ENCODE results near the gene NCAM1.

Gene NCAM1

GRCh38 chr11:113141010-113141409 lies 179.8 kb downstream of the NCAM1 start:
- Histone ChIP-seq H3K27ac (ENCODE audit: insufficient read depth in 1 of 2, low read depth in 1 of 2, low read length in 2 of 2, poor library complexity in 1 of 2, severe bottlenecking in 2 of 2) (no peak overlapping the region), H3K36me3 (ENCODE audit: control insufficient read depth in 4 of 4, insufficient read depth in 4 of 4, low read length in 3 of 4) (no peaks in the 10 kb centered on the region), H3K9me3 (ENCODE audit: control extremely low read depth in 1 of 5, control insufficient read depth in 4 of 5, insufficient read depth in 2 of 5, low read depth in 1 of 5, low read length in 4 of 5) (no peaks in the 10 kb centered on the region), H3K27me3 (replicated peaks in 2 of 5; ENCODE audit: control insufficient read depth in 4 of 5, insufficient read depth in 5 of 5, low read length in 4 of 5) (peaks cover 0 to 9% (median 0%) of the 10 kb centered on the region in 5 experiments), H3K4me1 (ENCODE audit: control extremely low read depth in 1 of 4, control insufficient read depth in 4 of 4, insufficient read depth in 4 of 4, low read length in 3 of 4) (peaks cover 0 to 6% (median 3%) of the 10 kb centered on the region in 4 experiments), H3K4me3 (ENCODE audit: control insufficient read depth in 1 of 7, extremely low read depth in 1 of 7, insufficient read depth in 4 of 7, low read depth in 2 of 7, low read length in 6 of 7) (no peak overlapping the region)
- CTCF ChIA-PET = no interaction called here
- POLR2A ChIA-PET = no interaction called here
- no peak for DNase-seq
- WGBS (ENCODE audit: insufficient coverage) = 100% methylated on average over 2 of the region's 5 CpGs

- WGBS (ENCODE audit: insufficient coverage) = 93% methylated on average over 2 of the region's 6 CpGs
- ChIA-PET CTCF (no interaction called here), POLR2A (no interaction called here)
- Histone ChIP-seq H3K4me1 (ENCODE audit: control extremely low read depth in 1 of 4, control insufficient read depth in 4 of 4, insufficient read depth in 4 of 4, low read length in 3 of 4) (peaks cover 0 to 6% (median 3%) of the 10 kb centered on the region in 4 experiments), H3K4me3 (ENCODE audit: control insufficient read depth in 1 of 7, extremely low read depth in 1 of 7, insufficient read depth in 4 of 7, low read depth in 2 of 7, low read length in 6 of 7) (no peak overlapping the region), H3K27ac (ENCODE audit: insufficient read depth in 1 of 2, low read depth in 1 of 2, low read length in 2 of 2, poor library complexity in 1 of 2, severe bottlenecking in 2 of 2) (no peak overlapping the region), H3K9me3 (ENCODE audit: control extremely low read depth in 1 of 5, control insufficient read depth in 4 of 5, insufficient read depth in 2 of 5, low read depth in 1 of 5, low read length in 4 of 5) (no peaks in the 10 kb centered on the region), H3K27me3 (replicated peaks in 2 of 5; ENCODE audit: control insufficient read depth in 4 of 5, insufficient read depth in 5 of 5, low read length in 4 of 5) (peaks cover 0 to 9% (median 0%) of the 10 kb centered on the region in 5 experiments), H3K36me3 (ENCODE audit: control insufficient read depth in 4 of 4, insufficient read depth in 4 of 4, low read length in 3 of 4) (no peaks in the 10 kb centered on the region)
- peak in 2 of 3 donors; percentile 13 to 18 for DNase-seq
Measured at GRCh38 chr11:113142508-113142907, 181.3 kb downstream of the NCAM1 start.

GRCh38 chr11:113147249-113147648 lies 186.0 kb downstream of the NCAM1 start:
- no peak for DNase-seq
- no peaks in the 10 kb centered on the region for H3K9me3 ChIP-seq (ENCODE audit: control extremely low read depth in 1 of 5, control insufficient read depth in 4 of 5, insufficient read depth in 2 of 5, low read depth in 1 of 5, low read length in 4 of 5)
- H3K36me3 ChIP-seq (ENCODE audit: control insufficient read depth in 4 of 4, insufficient read depth in 4 of 4, low read length in 3 of 4) = no peaks in the 10 kb centered on the region
- no peak overlapping the region for H3K4me3 ChIP-seq (ENCODE audit: control insufficient read depth in 1 of 7, extremely low read depth in 1 of 7, insufficient read depth in 4 of 7, low read depth in 2 of 7, low read length in 6 of 7)
- peaks cover 0 to 9% (median 0%) of the 10 kb centered on the region in 5 experiments for H3K27me3 ChIP-seq (replicated peaks in 2 of 5; ENCODE audit: control insufficient read depth in 4 of 5, insufficient read depth in 5 of 5, low read length in 4 of 5)
- no peaks in the 10 kb centered on the region for H3K4me1 ChIP-seq (ENCODE audit: control extremely low read depth in 1 of 4, control insufficient read depth in 4 of 4, insufficient read depth in 4 of 4, low read length in 3 of 4)
- ChIA-PET POLR2A (no interaction called here), CTCF (no interaction called here)
- 77% methylated on average over 5 of the region's 8 CpGs for WGBS (ENCODE audit: insufficient coverage)
- no peak overlapping the region for H3K27ac ChIP-seq (ENCODE audit: insufficient read depth in 1 of 2, low read depth in 1 of 2, low read length in 2 of 2, poor library complexity in 1 of 2, severe bottlenecking in 2 of 2)

- 92% methylated on average over 7 of the region's 9 CpGs for WGBS (ENCODE audit: insufficient coverage)
- no peak for DNase-seq
- CTCF ChIA-PET = no interaction called here
- POLR2A ChIA-PET = no interaction called here
- Histone ChIP-seq H3K36me3 (ENCODE audit: control insufficient read depth in 4 of 4, insufficient read depth in 4 of 4, low read length in 3 of 4) (no peaks in the 10 kb centered on the region), H3K9me3 (ENCODE audit: control extremely low read depth in 1 of 5, control insufficient read depth in 4 of 5, insufficient read depth in 2 of 5, low read depth in 1 of 5, low read length in 4 of 5) (no peaks in the 10 kb centered on the region), H3K4me1 (ENCODE audit: control extremely low read depth in 1 of 4, control insufficient read depth in 4 of 4, insufficient read depth in 4 of 4, low read length in 3 of 4) (no peaks in the 10 kb centered on the region), H3K4me3 (ENCODE audit: control insufficient read depth in 1 of 7, extremely low read depth in 1 of 7, insufficient read depth in 4 of 7, low read depth in 2 of 7, low read length in 6 of 7) (no peak overlapping the region), H3K27me3 (replicated peaks in 2 of 5; ENCODE audit: control insufficient read depth in 4 of 5, insufficient read depth in 5 of 5, low read length in 4 of 5) (peaks cover 0 to 9% (median 0%) of the 10 kb centered on the region in 5 experiments), H3K27ac (ENCODE audit: insufficient read depth in 1 of 2, low read depth in 1 of 2, low read length in 2 of 2, poor library complexity in 1 of 2, severe bottlenecking in 2 of 2) (no peak overlapping the region)
Measured at GRCh38 chr11:113148076-113148475, 186.9 kb downstream of the NCAM1 start.

GRCh38 chr11:113148652-113149051 lies 187.4 kb downstream of the NCAM1 start:
- Histone ChIP-seq H3K9me3 (ENCODE audit: control extremely low read depth in 1 of 5, control insufficient read depth in 4 of 5, insufficient read depth in 2 of 5, low read depth in 1 of 5, low read length in 4 of 5) (no peaks in the 10 kb centered on the region), H3K4me3 (ENCODE audit: control insufficient read depth in 1 of 7, extremely low read depth in 1 of 7, insufficient read depth in 4 of 7, low read depth in 2 of 7, low read length in 6 of 7) (no peak overlapping the region)
- POLR2A ChIA-PET = no interaction called here

GRCh38 chr11:113151521-113151920 lies 190.3 kb downstream of the NCAM1 start:
- CTCF ChIA-PET = no interaction called here
- H3K27me3 ChIP-seq (replicated peaks in 2 of 5; ENCODE audit: control insufficient read depth in 4 of 5, insufficient read depth in 5 of 5, low read length in 4 of 5) = no peaks in the 10 kb centered on the region
- no peak overlapping the region for H3K4me3 ChIP-seq (ENCODE audit: control insufficient read depth in 1 of 7, extremely low read depth in 1 of 7, insufficient read depth in 4 of 7, low read depth in 2 of 7, low read length in 6 of 7)
- POLR2A ChIA-PET = no interaction called here
- H3K4me1 ChIP-seq (ENCODE audit: control extremely low read depth in 1 of 4, control insufficient read depth in 4 of 4, insufficient read depth in 4 of 4, low read length in 3 of 4) = no peaks in the 10 kb centered on the region
- no peaks in the 10 kb centered on the region for H3K9me3 ChIP-seq (ENCODE audit: control extremely low read depth in 1 of 5, control insufficient read depth in 4 of 5, insufficient read depth in 2 of 5, low read depth in 1 of 5, low read length in 4 of 5)
- no peak overlapping the region for H3K27ac ChIP-seq (ENCODE audit: insufficient read depth in 1 of 2, low read depth in 1 of 2, low read length in 2 of 2, poor library complexity in 1 of 2, severe bottlenecking in 2 of 2)
- 88% methylated on average over 3 of the region's 4 CpGs for WGBS (ENCODE audit: insufficient coverage)
- no peaks in the 10 kb centered on the region for H3K36me3 ChIP-seq (ENCODE audit: control insufficient read depth in 4 of 4, insufficient read depth in 4 of 4, low read length in 3 of 4)
- DNase-seq = no peak

More at GRCh38 chr11:113148652-113149051, 187.4 kb downstream of the NCAM1 start:
- Histone ChIP-seq H3K27ac (ENCODE audit: insufficient read depth in 1 of 2, low read depth in 1 of 2, low read length in 2 of 2, poor library complexity in 1 of 2, severe bottlenecking in 2 of 2) (no peak overlapping the region), H3K36me3 (ENCODE audit: control insufficient read depth in 4 of 4, insufficient read depth in 4 of 4, low read length in 3 of 4) (no peaks in the 10 kb centered on the region), H3K27me3 (replicated peaks in 2 of 5; ENCODE audit: control insufficient read depth in 4 of 5, insufficient read depth in 5 of 5, low read length in 4 of 5) (peaks cover 0 to 5% (median 0%) of the 10 kb centered on the region in 5 experiments), H3K4me1 (ENCODE audit: control extremely low read depth in 1 of 4, control insufficient read depth in 4 of 4, insufficient read depth in 4 of 4, low read length in 3 of 4) (no peaks in the 10 kb centered on the region)
- 89% methylated on average over 1 of the region's 1 CpG for WGBS (ENCODE audit: insufficient coverage)
- CTCF ChIA-PET = no interaction called here
- DNase-seq = no peak

- no peaks in the 10 kb centered on the region for H3K9me3 ChIP-seq (ENCODE audit: control extremely low read depth in 1 of 5, control insufficient read depth in 4 of 5, insufficient read depth in 2 of 5, low read depth in 1 of 5, low read length in 4 of 5)
- H3K36me3 ChIP-seq (ENCODE audit: control insufficient read depth in 4 of 4, insufficient read depth in 4 of 4, low read length in 3 of 4) = no peaks in the 10 kb centered on the region
- ChIA-PET POLR2A (no interaction called here), CTCF (no interaction called here)
- no peak for DNase-seq
- H3K27me3 ChIP-seq (replicated peaks in 2 of 5; ENCODE audit: control insufficient read depth in 4 of 5, insufficient read depth in 5 of 5, low read length in 4 of 5) = no peaks in the 10 kb centered on the region
- no peak overlapping the region for H3K27ac ChIP-seq (ENCODE audit: insufficient read depth in 1 of 2, low read depth in 1 of 2, low read length in 2 of 2, poor library complexity in 1 of 2, severe bottlenecking in 2 of 2)
- no peaks in the 10 kb centered on the region for H3K4me1 ChIP-seq (ENCODE audit: control extremely low read depth in 1 of 4, control insufficient read depth in 4 of 4, insufficient read depth in 4 of 4, low read length in 3 of 4)
- H3K4me3 ChIP-seq (ENCODE audit: control insufficient read depth in 1 of 7, extremely low read depth in 1 of 7, insufficient read depth in 4 of 7, low read depth in 2 of 7, low read length in 6 of 7) = no peak overlapping the region
Measured at GRCh38 chr11:113152500-113152899, 191.3 kb downstream of the NCAM1 start.
